Suprapubic skin (tissue), 4 donors: ENCODE results near the gene SDC1. TPM values are rescaled to one million over a fixed set of nuclear protein-coding genes. Genes with fewer than 3 reads are reported as not detected.

Experiments used
- DNase-seq, 2 donors: peaks; one replicate each; pipeline ENCODE4 v3.0.0-alpha.2; 2019; ENCODE audit warnings: low spot score in 2 of 2
- H3K27ac ChIP-seq: fragments of 200-600 bp; sonication (generic); one replicate; pipeline ENCODE4 v1.5.1; 2019
- H3K27me3 ChIP-seq: fragments of 200-600 bp; sonication (generic); one replicate; pipeline ENCODE4 v1.5.1; 2019
- H3K36me3 ChIP-seq: fragments of 200-600 bp; sonication (generic); one replicate; pipeline ENCODE4 v1.5.1; 2019
- H3K4me1 ChIP-seq: fragments of 200-600 bp; sonication (generic); one replicate; pipeline ENCODE4 v1.5.1; 2019
- H3K4me3 ChIP-seq: fragments of 200-600 bp; sonication (generic); one replicate; pipeline ENCODE4 v1.5.1; 2019; ENCODE audit warnings: mild to moderate bottlenecking
- H3K9me3 ChIP-seq: fragments of 200-600 bp; sonication (generic); one replicate; pipeline ENCODE4 v1.5.1; 2019
- CTCF ChIP-seq, 2 donors: fragments of 200-600 bp in 1 of 2; fragments of 450-650 bp in 1 of 2; sonication (generic) in 1 of 2; IDR thresholded peaks; one replicate each; pipeline ENCODE4 v1.5.1; 2016 to 2019; ENCODE audit warnings: antibody characterized with exemption in 2 of 2, mild to moderate bottlenecking in 1 of 2, moderate library complexity in 1 of 2
- EP300 ChIP-seq: sonication (generic); formaldehyde crosslinking; IDR thresholded peaks from one replicate; pipeline ENCODE4 v1.6.1; 2017; ENCODE audit warnings: antibody characterized with exemption
- POLR2A ChIP-seq, 2 donors: fragments of 450-650 bp; IDR thresholded peaks; one replicate each; pipeline ENCODE4 v1.6.1; 2017; ENCODE audit warnings: antibody characterized with exemption in 2 of 2, mild to moderate bottlenecking in 2 of 2, moderate library complexity in 2 of 2
- POLR2AphosphoS5 ChIP-seq, 3 donors: sonication (generic); formaldehyde crosslinking; IDR thresholded peaks; one replicate each; pipeline ENCODE4 v1.6.1; 2017; ENCODE audit warnings: antibody characterized with exemption in 3 of 3
- WGBS: methylation state at CpG from one replicate; pipeline ENCODE4 v1.1.5; 2018; 5-methylcytosine and 5-hydroxymethylcytosine counted together
- total RNA-seq, 4 donors: library from RNA; depleted of rRNA; stranded (reverse); fragments of >200 nt; gene quantifications; one replicate each; pipeline ENCODE4 v1.1.0, GENCODE V29; 2016

SDC1 gene
- total RNA-seq, 4 donors from 2014 or later: 258 to 892 (median 636) TPM

DNA sequence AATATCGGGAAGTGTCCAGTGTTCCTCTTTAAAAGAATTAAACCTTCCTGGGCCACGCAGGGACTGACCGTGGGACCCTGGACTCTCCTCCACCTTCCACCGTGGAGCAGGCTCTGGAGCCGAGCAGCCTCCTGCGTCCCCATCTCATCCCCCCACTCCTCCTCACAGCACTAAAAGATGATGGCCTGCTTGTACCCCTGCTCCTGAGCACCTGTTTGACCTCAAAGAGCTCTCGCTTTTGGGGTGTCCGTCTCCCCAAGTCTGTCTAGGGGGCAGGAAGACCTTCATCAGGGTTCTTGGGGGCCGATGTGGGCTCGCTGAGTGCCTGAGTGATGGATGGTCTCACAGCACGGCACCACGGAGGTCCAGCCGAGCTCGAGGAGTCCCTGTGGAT, 1.2 kb upstream of the SDC1 start:
- DNase-seq: peak; percentile 50 to 58
- TF ChIP-seq EP300 (no peak), CTCF (IDR thresholded peaks at IDR 0.05) (no peak), POLR2AphosphoS5 (IDR thresholded peaks at IDR 0.05) (no peak), POLR2A (IDR thresholded peaks at IDR 0.05) (no peak)
- peaks cover 35% of the 10 kb centered on the region for H3K4me1 ChIP-seq
- peak overlapping the region; percentile 92 for H3K4me3 ChIP-seq
- peaks cover 18% of the 10 kb centered on the region for H3K27me3 ChIP-seq
- 93% methylated on average over 14 of the region's 14 CpGs for WGBS
- no peaks in the 10 kb centered on the region for H3K36me3 ChIP-seq
- no peaks in the 10 kb centered on the region for H3K9me3 ChIP-seq
- peak overlapping the region; percentile 98 for H3K27ac ChIP-seq

DNA sequence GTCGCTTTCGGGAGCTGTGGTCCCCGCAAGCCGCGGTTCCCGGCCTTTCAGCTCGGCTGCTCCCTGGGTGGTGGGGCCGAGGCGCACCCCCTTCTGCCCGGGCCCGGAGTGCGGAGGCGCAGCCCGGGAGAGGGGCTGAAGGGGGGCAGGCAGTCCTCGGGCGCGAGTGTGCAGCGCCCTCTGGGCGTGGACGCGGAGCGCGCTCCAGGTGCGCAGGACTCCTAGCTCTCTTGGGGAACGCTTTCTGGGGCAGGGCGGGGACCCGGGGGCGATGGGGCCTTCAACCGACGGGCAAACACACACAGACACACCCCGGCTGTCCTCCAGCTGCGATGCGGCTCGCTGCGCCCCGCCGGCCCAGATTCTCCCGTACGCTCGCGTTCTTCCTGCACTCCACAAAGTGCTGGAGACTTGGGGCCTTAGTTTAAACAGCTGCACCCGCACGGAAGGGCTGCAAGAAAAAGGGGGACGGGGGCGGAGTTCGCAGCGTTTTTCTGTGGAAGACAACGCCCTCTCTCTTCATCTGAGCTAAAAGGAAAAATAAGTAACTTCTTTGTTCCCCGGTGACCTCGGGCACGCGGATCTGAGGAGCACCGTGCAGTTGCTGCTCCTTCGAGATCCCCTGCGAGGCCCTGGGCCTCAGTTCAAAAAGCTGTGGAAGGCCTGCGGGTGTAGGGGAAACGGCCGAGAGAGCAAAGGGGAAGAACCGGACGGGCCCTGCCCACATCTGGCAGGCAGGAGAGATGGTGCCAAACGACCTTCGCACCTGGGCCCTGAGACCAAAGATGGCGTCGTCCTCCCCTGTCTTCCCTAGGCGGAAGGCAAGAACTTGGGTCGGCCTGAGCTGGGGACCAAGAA, 593 bp upstream of the SDC1 start:
- Histone ChIP-seq H3K36me3 (no peaks in the 10 kb centered on the region), H3K4me3 (peak overlapping the region; percentile 92), H3K9me3 (no peaks in the 10 kb centered on the region), H3K4me1 (peaks cover 39% of the 10 kb centered on the region), H3K27me3 (peaks cover 18% of the 10 kb centered on the region), H3K27ac (peak overlapping the region; percentile 98)
- WGBS: 10% methylated on average over 48 of the region's 66 CpGs
- peak; percentile 79 to 83 for DNase-seq
- TF ChIP-seq POLR2A (IDR thresholded peaks at IDR 0.05) (no peak), CTCF (IDR thresholded peaks at IDR 0.05) (peak in 1 of 2 donors; percentile 72), POLR2AphosphoS5 (IDR thresholded peaks at IDR 0.05) (peak in 1 of 3 donors; percentile 59)

DNA sequence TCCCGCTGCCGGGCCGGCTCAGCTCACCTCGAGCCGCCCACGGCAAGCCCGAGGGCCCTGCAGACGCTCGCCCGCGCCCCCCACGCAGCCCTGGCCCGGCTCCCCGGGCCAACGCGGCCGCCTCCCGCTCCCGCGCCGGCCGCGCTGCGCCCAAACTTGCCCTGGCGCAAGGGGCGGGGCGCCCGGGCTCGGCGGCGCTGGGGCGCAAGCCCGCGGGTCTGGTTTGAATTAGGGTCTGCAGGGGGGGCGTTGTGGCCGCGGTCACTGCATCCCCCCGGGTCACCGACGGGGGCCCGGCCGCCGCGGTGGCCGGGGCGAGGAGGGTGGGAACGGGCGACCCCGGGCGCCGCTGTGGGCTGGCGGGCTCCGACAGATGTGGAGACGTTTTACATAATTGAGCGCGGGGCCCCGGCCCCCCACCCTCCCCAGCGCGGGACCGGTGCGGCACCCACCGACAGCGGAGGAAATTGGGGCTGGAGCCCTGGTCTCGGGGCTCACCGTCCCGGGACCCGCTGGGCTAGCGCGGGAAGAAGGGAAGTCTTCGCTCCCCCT, 690 bp downstream of the SDC1 start:
- TF ChIP-seq CTCF (IDR thresholded peaks at IDR 0.05): no peak
- TF ChIP-seq POLR2A (IDR thresholded peaks at IDR 0.05): no peak
- TF ChIP-seq POLR2AphosphoS5 (IDR thresholded peaks at IDR 0.05): no peak
- TF ChIP-seq EP300: no peak
- DNase-seq: peak in 1 of 2 donors; percentile 65
- Histone ChIP-seq H3K4me1 (peaks cover 50% of the 10 kb centered on the region), H3K36me3 (no peaks in the 10 kb centered on the region), H3K27ac (peak overlapping the region; percentile 98), H3K4me3 (peak overlapping the region; percentile 92), H3K9me3 (no peaks in the 10 kb centered on the region), H3K27me3 (peaks cover 18% of the 10 kb centered on the region)
- 0% methylated on average over 16 of the region's 70 CpGs for WGBS

DNA sequence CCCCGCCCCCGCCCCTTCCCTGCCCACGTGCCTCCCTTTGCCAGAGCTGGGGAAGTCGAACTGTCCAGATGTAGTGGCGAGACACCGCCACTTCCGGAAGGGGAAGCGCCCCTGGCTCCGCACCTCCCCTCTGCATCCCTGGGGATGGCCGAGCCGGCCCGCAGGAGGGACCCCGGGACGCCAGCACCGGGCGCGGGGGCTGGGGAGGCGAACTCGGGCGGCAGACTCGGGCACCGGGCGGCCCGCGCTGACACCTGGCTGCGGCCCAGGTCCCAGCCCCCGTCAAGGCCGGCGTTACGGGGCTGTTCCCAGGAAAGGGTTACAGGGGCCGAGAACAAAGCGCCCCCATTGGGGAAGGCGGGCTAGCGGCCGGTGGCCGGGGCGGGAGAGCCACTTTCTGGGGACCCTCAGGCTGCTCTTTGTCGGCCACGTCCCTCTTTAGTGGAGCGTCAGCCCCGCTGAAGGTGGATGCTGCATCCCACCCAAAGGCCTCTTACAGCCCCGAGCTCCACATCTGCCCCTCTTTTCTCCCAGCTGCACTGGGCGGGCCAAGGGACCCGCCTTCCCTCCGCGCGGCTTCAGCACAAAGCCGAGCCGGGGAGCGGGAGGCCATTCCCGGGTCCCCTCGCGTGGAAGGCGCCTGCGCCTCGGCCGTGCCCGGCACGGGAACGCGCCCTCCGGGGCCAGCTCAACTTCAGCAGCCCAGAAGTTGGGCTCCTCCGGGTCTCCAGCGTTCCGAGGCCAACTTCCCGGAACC, 1.3 kb downstream of the SDC1 start:
- Histone ChIP-seq H3K4me1 (peaks cover 56% of the 10 kb centered on the region), H3K27ac (peak overlapping the region; percentile 98), H3K36me3 (no peaks in the 10 kb centered on the region), H3K4me3 (peak overlapping the region; percentile 92), H3K9me3 (no peaks in the 10 kb centered on the region), H3K27me3 (peaks cover 18% of the 10 kb centered on the region)
- TF ChIP-seq CTCF (IDR thresholded peaks at IDR 0.05) (no peak), POLR2AphosphoS5 (IDR thresholded peaks at IDR 0.05) (no peak), POLR2A (IDR thresholded peaks at IDR 0.05) (no peak), EP300 (no peak)
- no CpG with 5 or more reads among the region's 66 CpGs for WGBS
- DNase-seq: peak in 1 of 2 donors; percentile 65
